Activated T-helper 17 cell treated with anti-CD3 and anti-CD28 coated beads, Interleukin-2, amount 50 U/mL, for 72 hours (primary cell): Measurements from ENCODE around the gene IFTAP. TPM values are rescaled to one million over a fixed set of nuclear protein-coding genes. Genes with fewer than 3 reads are reported as not detected.
"Not testable (repeated sequence)": the region's sequence is repeated elsewhere in the genome, so short reads cannot be mapped to it uniquely, and the experiment has no call there.

Source experiments
- ATAC-seq: fragments of 150-1000 bp; cut with Tn5 transposase; replicated peaks from 2 replicates; pipeline ENCODE4 v1.10.0; 2021; ENCODE audit warnings: mild to moderate bottlenecking, moderate library complexity
- H3K27ac Mint-ChIP-seq: one replicate; pipeline ENCODE4 v1.8.0; 2022; ENCODE audit warnings: mixed read lengths
- H3K27me3 Mint-ChIP-seq: one replicate; pipeline ENCODE4 v1.8.0; 2022; ENCODE audit warnings: mixed read lengths
- H3K36me3 Mint-ChIP-seq: one replicate; pipeline ENCODE4 v1.8.0; 2022; ENCODE audit warnings: low read depth, mild to moderate bottlenecking, mixed read lengths
- H3K4me1 Mint-ChIP-seq: one replicate; pipeline ENCODE4 v1.8.0; 2022; ENCODE audit warnings: mixed read lengths
- H3K4me3 Mint-ChIP-seq: one replicate; pipeline ENCODE4 v1.8.0; 2022; ENCODE audit warnings: mild to moderate bottlenecking, mixed read lengths
- H3K9me3 Mint-ChIP-seq: one replicate; pipeline ENCODE4 v1.8.0; 2022; ENCODE audit warnings: mixed read lengths
- total RNA-seq, 2 donors: library from RNA; stranded (reverse); gene quantifications; one replicate each; pipeline ENCODE4 v1.2.3, GENCODE V29; 2022

IFTAP gene, protein sequence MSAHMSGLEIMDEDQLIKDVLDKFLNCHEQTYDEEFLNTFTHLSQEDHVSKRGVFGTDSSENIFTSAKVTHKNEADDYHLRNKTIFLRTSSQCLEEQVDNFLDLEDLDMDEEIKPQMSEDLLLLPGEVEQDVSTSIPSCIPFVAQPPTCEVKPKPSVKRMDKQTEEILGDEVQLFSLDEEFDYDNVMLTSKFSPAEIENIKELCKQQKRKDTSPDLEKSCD
- total RNA-seq, result 1 to 10 TPM in 1 of 2 donors, under 1 TPM in 1; 0.80 to 1.3 TPM

DNA sequence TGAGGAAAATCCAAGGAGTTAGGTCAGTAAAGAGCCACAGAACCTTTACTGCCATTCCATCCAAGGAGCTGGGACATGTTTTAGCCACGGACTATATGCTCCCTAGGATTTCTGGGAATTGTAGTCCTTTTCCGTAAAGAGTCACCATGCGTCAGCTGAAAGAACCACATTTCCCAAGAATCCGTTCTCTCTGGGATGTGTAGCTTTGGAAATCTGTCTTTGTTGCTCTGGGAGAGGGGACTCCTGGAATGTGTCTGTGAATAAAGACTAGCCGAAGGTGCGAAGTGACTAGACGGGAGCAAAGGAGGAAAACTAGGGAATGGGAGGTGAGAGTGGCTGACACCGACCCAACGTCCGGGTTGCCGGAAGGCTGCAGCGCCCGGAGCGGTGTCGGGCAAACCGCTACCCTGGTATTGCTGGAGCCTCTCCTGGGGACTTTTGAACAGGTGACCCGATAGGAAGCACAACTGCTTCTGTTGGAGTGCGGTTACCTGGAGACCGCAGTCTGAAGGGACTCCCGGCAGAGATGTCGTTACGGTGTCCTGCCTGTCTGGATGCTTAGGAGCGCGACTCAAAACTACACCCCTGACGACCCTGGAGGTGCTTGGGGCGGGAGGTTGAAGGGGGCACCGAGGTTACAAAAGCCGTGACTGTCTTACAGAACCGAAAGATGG, at the start of gene IFTAP:
TSS of gene IFTAP (plus strand) at position 187 of the 674 bp plus-strand sequence. CDS start 15,602 bp downstream, outside the sequence.
- Mint-ChIP-seq H3K4me1 (no peaks in the 10 kb centered on the region), H3K4me3 (peak within 1 kb of the TSS; percentile 84), H3K27me3 (peaks cover 25% of the 10 kb centered on the region), H3K9me3 (no peaks in the 10 kb centered on the region), H3K36me3 (no peaks in the 10 kb centered on the region), H3K27ac (peak within 1 kb of the TSS; percentile 71)
- ATAC-seq, result peak; percentile 73

DNA sequence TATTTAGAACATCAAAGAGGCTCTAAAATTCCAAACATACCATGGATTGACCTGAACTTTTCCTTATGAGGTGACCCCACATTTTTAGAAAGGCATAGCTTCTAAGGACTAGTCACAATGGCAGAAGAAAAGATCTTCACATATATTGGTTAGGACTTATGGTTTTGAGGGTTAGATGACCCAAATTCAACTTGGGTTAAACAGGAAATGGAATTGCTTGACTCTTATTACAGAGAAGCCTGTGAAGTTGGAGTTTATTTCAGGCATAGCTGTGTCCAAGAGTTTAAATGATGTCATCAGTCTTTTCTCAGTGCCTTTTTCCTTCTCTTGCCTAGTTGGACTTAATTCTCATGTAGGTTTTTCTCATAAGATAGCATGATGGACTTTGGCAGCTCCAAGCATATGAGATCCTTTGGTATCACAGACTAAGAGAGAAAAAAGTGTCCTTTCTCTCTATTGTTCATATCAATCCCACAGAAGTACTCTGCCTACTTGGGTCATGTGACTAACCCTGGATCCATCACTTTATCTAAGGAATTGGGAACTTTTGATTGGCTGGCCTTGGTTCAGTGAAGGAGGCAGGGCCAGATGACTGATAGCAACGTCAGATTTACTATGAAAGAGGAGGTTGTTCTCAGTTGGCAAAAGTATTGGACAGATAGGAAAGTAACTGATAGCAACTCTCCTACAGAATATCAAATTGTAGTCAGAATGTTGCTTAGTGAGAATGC, 43.8 kb upstream of the IFTAP start:
- H3K4me3 Mint-ChIP-seq, result no peak overlapping the region
- ATAC-seq, result no peak
- peaks cover 4% of the 10 kb centered on the region for H3K27me3 Mint-ChIP-seq
- no peak overlapping the region for H3K27ac Mint-ChIP-seq
- H3K36me3 Mint-ChIP-seq, result no peaks in the 10 kb centered on the region
- H3K4me1 Mint-ChIP-seq, result peaks cover 10% of the 10 kb centered on the region
- H3K9me3 Mint-ChIP-seq, result no peaks in the 10 kb centered on the region

DNA sequence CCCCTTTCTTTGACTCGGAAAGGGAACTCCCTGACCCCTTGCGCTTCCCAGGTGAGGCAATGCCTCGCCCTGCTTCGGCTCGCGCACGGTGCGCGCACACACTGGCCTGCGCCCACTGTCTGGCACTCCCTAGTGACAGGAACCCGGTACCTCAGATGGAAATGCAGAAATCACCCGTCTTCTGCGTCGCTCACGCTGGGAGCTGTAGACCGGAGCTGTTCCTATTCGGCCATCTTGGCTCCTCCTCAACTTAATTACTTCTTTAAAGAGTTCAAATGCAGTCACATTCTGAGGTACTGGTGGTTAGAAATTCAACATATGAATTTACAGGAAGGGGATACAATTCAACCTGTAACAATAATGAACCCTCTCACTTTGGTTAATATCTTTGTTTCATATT, 36.9 kb upstream of the IFTAP start:
- not testable (repeated sequence) for H3K9me3 Mint-ChIP-seq, H3K36me3 Mint-ChIP-seq, H3K27ac Mint-ChIP-seq, ATAC-seq, H3K27me3 Mint-ChIP-seq
- Mint-ChIP-seq H3K4me3 (peak overlapping the region; percentile 54), H3K4me1 (peaks cover 14% of the 10 kb centered on the region)

DNA sequence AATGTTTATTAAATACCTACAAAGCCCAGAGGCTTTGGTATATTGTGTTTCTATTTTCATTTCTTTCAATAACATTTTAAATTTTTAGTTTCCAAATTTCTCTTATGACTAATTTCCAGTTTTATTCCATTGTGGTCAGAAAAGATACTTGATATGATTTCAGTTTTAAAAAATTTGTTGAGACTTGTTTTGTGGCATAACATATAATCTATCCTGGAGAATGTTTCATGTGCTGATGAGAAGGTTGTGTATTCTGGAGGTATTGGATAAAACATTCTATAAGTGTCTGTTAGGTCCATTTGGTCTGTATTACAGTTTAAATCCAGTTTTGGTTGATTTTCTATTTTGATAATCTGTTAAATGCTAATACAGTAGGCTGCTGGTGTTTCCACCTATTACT, 36.3 kb upstream of the IFTAP start:
- Mint-ChIP-seq H3K27ac (peak overlapping the region; percentile 24), H3K4me3 (peak overlapping the region; percentile 54)

DNA sequence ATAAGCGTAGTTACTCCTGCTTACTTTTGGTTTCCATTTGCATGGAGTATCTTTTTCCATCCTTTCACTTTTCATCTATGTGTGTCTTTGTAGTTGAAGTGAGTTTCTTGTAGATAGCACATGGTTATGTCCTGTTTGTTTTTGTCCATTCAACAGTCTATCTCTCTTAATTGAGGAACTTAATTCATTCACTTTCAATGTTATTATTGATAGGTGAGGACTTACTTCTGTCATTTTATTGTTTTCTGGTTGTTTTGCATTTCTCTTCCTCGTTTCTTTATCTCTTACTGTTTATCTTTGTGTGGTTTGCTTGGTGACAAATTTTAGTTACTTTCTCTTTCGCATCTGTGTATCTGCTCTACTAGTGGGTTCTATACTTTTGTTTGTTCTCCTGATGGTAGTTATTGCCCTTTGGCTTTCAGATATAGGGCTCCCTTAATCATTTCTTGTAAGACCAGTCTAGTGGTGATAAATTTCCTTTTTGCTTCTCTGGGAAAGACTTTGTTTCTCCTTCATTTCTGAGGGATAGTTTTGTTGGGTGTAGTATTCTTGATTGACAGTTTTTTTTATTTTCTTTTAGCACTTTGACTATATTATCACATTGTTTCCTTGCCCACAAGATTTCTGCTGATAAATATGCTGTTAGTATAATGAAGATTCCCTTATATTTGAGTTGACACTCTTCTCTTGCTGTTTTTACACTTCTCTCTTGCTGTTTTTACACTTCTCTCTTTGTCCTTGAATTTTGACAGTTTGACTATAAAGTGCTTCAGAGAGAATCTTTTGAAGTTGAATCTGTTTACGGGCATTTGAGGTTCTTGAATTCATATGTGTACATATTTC, 35.5 kb upstream of the IFTAP start:
- Mint-ChIP-seq H3K9me3 (peaks cover 5% of the 10 kb centered on the region), H3K27ac (peak overlapping the region; percentile 24), H3K4me3 (peak overlapping the region; percentile 54), H3K36me3 (no peaks in the 10 kb centered on the region), H3K27me3 (peaks cover 3% of the 10 kb centered on the region), H3K4me1 (peaks cover 14% of the 10 kb centered on the region)
- ATAC-seq, result peak; percentile 90

More for the DNA sequence above, 36.3 kb upstream of the IFTAP start:
- Mint-ChIP-seq H3K9me3 (peaks cover 5% of the 10 kb centered on the region), H3K4me1 (peaks cover 14% of the 10 kb centered on the region), H3K27me3 (peaks cover 3% of the 10 kb centered on the region), H3K36me3 (no peaks in the 10 kb centered on the region)
- no peak for ATAC-seq

DNA sequence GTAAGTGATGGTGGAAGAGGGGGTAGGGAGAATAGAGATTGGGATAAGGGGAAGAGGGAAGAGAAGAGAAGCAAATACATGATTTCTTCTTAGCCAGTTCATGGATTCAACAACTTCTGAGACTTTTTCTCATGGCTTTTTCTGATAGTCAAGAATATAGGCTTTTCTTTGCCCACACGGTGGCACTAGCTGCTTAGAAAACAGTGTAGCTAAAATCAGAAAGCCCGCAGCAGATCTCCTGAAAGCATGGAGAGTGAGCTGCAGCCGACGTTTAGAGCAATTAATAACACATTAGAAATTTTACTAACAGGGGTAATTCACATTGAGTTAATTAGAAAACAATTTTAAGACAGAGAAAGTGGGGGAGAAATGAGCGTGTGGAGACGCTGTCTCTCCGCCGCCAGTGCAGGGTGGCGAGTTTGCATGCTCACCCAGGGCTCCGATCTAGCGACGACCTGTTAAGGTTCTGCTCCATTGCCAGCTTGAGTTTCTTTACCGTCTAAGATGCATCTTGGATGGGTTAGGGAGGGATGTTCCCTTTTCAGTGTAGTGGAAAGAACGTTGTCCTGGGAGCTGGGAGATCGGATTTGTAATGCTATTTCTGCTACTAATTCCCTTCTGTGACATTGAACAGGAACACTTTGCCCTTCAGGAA, 29.8 kb upstream of the IFTAP start:
- no peak for ATAC-seq
- Mint-ChIP-seq H3K27me3 (peaks cover 34% of the 10 kb centered on the region), H3K4me3 (peak overlapping the region; percentile 55), H3K4me1 (no peaks in the 10 kb centered on the region), H3K9me3 (peaks cover 5% of the 10 kb centered on the region), H3K36me3 (no peaks in the 10 kb centered on the region), H3K27ac (no peak overlapping the region)

DNA sequence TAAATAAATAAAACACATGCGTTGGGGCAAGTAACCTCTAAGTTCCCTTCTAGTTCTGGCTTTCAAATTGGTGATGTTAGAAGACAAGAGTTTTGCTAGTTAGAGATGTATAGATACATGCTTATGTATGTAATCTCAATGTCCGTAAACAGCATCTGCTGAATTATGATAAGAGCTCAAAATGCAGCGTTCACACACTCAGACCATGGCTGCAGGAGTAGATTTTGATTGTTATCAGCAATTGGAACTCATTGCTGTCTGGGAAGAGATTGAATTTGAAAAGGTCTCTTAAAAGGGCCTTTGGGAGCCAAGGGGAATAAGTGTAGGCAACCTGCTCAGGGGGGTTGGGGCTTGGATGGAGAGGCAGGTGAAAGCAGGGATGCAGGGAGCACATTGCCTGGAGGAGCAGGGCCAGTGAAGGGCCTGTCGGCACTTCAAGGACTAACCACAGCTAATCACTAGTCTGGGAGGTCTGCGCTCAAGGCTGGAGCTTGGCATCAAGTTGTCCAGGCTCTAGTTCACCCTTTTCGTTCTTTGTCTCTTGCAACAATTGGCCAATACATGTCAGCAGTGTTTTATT, 29.2 kb upstream of the IFTAP start:
- Mint-ChIP-seq H3K36me3 (no peaks in the 10 kb centered on the region), H3K27ac (no peak overlapping the region), H3K27me3 (peaks cover 34% of the 10 kb centered on the region), H3K4me3 (peak overlapping the region; percentile 55), H3K9me3 (peaks cover under 1% of the 10 kb centered on the region), H3K4me1 (no peaks in the 10 kb centered on the region)
- no peak for ATAC-seq

DNA sequence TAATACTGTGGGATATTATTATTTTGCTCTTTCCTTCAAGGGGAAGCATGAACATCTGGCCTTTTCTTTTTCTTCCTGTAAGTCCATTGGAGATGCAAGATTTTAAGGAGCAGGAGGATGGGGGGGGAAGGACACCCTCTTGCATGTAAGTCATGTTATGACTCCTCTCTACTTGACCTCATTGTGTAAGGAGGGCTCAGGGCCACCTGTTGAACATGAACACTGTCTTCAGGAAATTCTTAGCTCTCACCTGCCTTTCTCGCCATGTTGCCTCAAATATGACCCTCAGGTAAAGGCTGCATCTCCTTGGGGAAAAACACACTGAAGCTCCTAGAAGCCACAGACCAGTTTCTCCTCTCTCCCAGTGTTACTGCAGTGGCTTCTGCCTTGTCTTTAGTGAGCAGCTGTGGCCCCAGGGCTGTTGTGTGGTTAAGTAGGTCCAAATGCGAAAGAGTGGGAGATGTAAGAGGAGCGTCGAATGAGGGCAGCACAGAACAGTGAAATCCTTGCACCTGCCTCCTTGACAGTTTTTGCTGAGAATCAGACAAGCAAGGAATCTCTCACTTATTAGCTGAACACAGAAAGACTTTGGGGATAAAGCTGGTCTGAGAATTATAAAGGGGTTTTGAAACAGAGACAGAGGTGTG, 27.8 kb upstream of the IFTAP start:
- ATAC-seq, result no peak
- no peaks in the 10 kb centered on the region for H3K9me3 Mint-ChIP-seq
- no peak overlapping the region for H3K4me3 Mint-ChIP-seq
- H3K36me3 Mint-ChIP-seq, result no peaks in the 10 kb centered on the region
- H3K27me3 Mint-ChIP-seq, result peaks cover 44% of the 10 kb centered on the region
- no peaks in the 10 kb centered on the region for H3K4me1 Mint-ChIP-seq
- H3K27ac Mint-ChIP-seq, result no peak overlapping the region

DNA sequence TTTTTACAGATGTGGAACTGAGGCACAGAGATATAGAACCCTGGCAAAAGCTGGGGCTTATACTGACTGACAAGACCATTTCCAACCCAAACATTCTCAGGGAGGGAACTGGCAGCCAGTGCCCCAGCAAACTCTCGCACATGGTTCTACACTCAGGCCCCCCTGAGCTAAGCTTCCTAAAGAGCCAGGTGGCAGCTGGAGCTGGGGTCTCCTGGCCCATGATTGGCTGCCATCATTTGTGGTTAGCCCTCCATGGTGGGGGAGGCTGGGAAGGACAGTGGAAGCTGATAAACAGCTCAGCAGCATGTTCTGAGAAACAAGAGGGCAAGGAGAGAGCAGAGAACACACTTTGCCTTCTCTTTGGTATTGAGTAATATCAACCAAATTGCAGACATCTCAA, 26.6 kb upstream of the IFTAP start, which contains the start of gene RAG1:
TSS of gene RAG1 (plus strand) at position 314 of the 400 bp plus-strand sequence. CDS start 5,298 bp downstream, outside the sequence.
- Mint-ChIP-seq H3K27ac (no peak within 1 kb of the TSS), H3K27me3 (peaks cover 49% of the 10 kb centered on the region), H3K9me3 (no peaks in the 10 kb centered on the region), H3K4me3 (no peak within 1 kb of the TSS), H3K4me1 (no peaks in the 10 kb centered on the region), H3K36me3 (no peaks in the 10 kb centered on the region)
- ATAC-seq, result no peak

DNA sequence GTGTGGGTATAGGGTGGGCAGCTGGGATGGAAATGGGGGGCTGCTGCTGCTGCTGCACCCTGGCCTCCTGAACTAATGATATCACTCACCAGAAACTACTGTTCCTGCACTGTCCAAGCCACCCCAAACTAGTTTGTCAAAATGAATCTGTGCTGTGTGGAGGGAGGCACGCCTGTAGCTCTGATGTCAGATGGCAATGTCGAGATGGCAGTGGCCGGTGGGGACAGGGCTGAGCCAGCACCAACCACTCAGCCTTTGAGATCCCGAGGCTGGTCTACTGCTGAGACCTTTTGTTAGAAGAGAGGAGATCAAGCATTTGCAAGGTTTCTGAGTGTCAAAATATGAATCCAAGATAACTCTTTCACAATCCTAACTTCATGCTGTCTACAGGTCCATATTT, 25.2 kb upstream of the IFTAP start:
- H3K27me3 Mint-ChIP-seq, result peaks cover 54% of the 10 kb centered on the region
- H3K4me1 Mint-ChIP-seq, result no peaks in the 10 kb centered on the region
- H3K36me3 Mint-ChIP-seq, result no peaks in the 10 kb centered on the region
- no peaks in the 10 kb centered on the region for H3K9me3 Mint-ChIP-seq
- no peak overlapping the region for H3K27ac Mint-ChIP-seq
- no peak overlapping the region for H3K4me3 Mint-ChIP-seq
- no peak for ATAC-seq

DNA sequence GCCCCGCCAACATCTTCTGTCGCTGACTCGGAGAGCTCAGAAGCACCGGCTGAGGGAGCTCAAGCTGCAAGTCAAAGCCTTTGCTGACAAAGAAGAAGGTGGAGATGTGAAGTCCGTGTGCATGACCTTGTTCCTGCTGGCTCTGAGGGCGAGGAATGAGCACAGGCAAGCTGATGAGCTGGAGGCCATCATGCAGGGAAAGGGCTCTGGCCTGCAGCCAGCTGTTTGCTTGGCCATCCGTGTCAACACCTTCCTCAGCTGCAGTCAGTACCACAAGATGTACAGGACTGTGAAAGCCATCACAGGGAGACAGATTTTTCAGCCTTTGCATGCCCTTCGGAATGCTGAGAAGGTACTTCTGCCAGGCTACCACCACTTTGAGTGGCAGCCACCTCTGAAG, 19.8 kb upstream of the IFTAP start:
- Mint-ChIP-seq H3K27me3 (peaks cover 27% of the 10 kb centered on the region), H3K4me3 (no peak overlapping the region), H3K36me3 (no peaks in the 10 kb centered on the region), H3K9me3 (no peaks in the 10 kb centered on the region), H3K27ac (no peak overlapping the region), H3K4me1 (no peaks in the 10 kb centered on the region)
- no peak for ATAC-seq

DNA sequence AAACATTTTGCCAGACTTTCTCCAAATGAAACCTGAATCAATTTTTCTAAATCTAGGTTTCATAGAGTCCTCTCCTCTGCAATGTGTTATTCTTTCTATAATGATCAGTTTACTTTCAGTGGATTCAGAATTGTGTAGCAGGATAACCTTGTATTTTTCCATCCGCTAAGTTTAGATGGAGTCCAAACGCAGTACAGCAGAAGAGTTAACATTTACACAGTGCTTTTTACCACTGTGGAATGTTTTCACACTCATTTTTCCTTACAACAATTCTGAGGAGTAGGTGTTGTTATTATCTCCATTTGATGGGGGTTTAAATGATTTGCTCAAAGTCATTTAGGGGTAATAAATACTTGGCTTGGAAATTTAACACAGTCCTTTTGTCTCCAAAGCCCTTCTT, 16.9 kb upstream of the IFTAP start:
- Mint-ChIP-seq H3K27ac (no peak overlapping the region), H3K36me3 (no peaks in the 10 kb centered on the region), H3K9me3 (peaks cover 6% of the 10 kb centered on the region), H3K4me1 (no peaks in the 10 kb centered on the region), H3K4me3 (no peak overlapping the region), H3K27me3 (peaks cover 21% of the 10 kb centered on the region)
- ATAC-seq, result no peak

DNA sequence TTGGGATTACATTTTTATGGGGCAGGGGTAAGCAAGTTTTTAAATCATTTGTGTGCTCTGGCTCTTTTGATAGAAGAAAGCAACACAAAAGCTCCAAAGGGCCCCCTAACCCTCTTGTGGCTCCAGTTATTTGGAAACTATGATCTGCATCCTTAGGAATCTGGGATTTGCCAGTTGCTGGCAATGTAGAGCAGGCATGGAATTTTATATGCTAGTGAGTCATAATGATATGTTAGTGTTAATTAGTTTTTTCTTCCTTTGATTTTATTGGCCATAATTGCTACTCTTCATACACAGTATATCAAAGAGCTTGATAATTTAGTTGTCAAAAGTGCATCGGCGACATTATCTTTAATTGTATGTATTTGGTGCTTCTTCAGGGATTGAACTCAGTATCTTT, 16.4 kb upstream of the IFTAP start:
- H3K36me3 Mint-ChIP-seq, result no peaks in the 10 kb centered on the region
- H3K4me1 Mint-ChIP-seq, result no peaks in the 10 kb centered on the region
- peaks cover 16% of the 10 kb centered on the region for H3K27me3 Mint-ChIP-seq
- no peak overlapping the region for H3K4me3 Mint-ChIP-seq
- peaks cover 6% of the 10 kb centered on the region for H3K9me3 Mint-ChIP-seq
- ATAC-seq, result no peak
- H3K27ac Mint-ChIP-seq, result no peak overlapping the region
